Activated CD8-positive, alpha-beta memory T cell treated with anti-CD3 and anti-CD28 coated beads for 24 hours (primary cell): ENCODE results near the gene VAX1.
A peak's percentile ranks its signal among the peaks of the same experiment; 100 is the strongest.
"Not testable (repeated sequence)": the region's sequence is repeated elsewhere in the genome, so short reads cannot be mapped to it uniquely, and the experiment has no call there.

Experiments used
- DNase-seq: peaks from one replicate; pipeline ENCODE4 v3.0.0-alpha.2; 2020

VAX1 gene

GRCh38 chr10:117137911-117138642, at the start of gene VAX1:
Gene VAX1, minus strand, starts transcription at chr10:117138270. Its CDS starts 214 bp downstream, at chr10:117138056.
- DNase-seq: no peak

DNA sequence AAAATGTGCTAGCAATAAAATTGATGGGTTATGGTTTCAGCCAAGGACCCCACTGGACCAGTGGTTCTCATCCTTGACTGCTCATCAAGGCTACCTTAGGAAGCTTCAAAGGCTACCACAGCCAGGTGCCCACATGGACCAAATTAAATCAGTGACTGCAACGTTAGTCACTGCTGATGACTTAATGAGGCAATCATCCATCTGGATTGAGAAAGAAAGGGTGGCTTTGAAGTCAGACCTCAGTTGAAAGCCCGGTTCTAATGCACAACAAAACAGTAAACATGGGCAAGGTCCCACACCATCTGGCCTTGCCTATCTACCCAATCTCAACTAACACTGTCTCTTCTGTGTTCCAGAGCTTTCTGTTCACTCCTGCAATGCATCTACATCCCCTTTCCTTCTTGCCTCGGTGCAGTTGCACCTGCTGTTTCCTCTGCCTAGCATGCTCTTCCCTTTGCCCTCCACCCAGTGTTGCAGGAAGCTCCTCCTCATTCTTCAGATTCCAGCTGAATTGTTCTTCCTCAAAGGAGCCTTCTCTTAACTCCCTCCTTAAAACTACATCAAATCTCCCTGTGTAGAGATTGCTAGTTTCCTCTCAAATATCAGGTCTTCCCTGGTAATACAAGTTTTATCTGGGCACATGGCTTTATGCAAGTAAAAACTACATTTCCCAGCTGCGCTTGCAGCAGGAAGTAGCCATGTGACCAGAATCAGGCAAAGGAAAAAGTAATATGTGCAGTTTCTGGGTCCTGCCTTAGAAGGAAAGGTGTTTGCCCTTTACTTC, 49.0 kb upstream of the VAX1 start:
- DNase-seq: no peak

- DNase-seq: not testable (repeated sequence)
These were observed 47.7 kb upstream of the VAX1 start for GRCh38 chr10:117185817-117186216.

- DNase-seq: no peak
These were observed 46.8 kb upstream of the VAX1 start for GRCh38 chr10:117184821-117185220.

DNA sequence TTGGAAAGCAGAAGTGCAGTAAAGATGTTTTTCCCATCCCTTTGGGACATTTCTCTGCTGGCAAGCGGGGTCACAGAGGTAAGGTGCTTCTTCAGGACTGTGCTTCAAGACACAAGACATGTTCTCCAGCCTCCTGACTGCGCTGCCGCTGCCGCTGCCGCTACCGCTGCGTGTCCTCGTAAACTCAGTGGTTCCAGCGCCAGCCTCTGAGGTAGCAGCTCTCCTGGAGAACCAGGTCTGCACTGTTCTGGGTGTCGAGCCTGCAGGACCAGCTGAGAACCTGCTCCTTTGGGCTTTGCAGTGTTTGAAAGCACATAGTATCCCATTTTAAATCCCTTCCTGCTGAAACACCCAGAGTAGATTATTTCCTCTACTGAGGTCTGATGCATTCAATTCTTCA, 46.2 kb upstream of the VAX1 start:
- no peak for DNase-seq

DNA sequence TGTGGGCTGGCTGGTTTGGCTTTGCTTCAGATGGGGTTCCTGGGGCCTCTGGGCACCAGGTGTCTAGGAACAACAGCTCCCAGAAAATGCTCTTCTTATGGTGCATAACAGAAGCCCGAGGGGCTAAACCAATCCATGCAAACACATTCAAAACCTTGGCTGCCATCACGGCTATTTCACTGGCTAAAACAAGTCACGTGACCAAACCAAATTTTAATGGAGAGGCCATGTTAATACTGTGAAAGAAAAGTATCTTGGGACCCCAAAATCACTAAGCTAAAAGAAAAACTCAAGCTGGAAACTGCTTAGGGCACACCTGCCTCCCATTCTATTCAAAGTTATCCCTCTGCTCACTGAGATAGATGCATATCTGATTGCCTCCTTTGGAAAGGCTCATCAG, 40.1 kb upstream of the VAX1 start:
- no peak for DNase-seq

DNA sequence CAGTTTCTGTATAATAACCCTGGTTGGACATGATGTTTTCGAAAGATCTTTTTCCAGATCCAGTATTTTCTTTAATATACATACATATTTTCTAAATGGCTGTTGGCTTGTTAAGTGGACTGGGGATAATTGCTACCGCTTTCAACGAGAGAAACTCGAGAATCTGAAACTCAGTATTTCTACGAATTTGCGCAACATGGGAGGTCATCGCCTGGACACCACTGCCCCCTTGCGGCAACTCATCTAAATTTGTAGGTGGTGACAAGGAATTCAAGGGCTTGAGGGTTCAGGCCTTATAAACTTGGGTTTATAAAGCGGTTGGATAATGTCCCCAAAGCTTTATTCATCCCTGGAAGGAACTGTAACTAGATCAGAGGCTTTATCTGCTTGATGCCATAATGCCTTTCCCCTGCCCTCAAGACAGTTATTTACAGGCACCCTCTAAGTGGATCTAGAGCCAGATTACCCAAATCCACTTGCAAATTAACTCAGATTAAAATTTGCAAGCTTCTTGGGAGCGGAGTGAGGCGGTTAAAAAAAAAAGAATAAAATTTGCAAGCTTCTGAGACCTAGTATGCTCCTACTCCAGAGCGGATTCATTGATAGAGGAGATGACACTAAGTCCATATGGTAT, 37.9 kb upstream of the VAX1 start:
- peak; percentile 88 for DNase-seq

DNA sequence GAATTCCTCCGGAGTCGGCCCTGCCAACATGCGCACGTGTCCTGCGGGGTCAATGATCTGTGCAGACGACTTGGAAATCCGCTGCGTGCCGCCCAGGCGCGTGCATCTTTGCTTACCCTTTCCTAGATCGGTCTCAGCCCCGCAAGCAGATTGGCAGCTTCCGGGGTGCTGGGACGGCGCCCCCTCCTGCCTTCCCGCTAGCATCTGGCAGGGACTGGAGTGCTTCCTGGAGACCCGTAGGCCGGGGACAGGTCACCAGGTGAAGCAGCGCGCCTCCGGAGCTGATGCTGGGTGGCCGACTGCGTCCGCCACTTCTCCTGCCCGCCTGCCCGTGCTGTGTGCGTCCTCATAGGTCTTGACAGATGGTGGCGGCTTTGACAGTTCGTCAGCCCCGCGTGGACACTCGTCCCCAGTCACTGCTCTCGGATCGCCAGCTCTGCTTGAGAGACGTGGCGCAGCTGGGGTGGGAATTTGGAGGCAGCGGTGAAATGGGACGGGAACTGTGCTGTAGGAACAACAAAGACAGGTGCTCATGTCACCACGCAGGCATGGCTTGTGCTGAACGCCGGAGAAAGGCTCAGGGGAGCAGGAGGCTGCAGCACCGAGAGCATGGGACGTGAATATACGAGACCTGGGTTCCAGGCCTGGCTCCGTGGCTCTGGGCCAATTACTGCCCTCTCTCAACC, 37.3 kb upstream of the VAX1 start:
- no peak for DNase-seq

GRCh38 chr10:117174439-117175214, 36.6 kb upstream of the VAX1 start:
- DNase-seq: peak; percentile 94

DNA sequence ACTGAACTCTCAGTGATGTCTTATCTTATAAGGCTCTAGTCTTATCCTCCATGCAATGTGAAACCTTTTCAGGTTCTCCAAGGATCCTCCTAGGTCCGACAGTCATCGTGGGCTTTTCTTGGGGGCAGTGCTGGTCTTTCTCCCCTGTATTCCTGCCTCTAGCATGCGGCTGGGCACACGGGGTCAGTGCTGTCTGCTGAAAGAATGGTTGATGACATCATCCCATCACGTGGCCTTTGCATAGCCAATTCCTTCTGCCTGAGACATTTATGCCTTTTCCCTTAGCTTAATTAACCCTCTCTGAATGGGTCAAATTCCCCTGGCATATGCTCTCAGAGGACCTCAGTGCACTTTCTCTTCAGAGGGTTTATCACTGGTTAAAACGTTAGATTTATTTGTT, 32.2 kb upstream of the VAX1 start:
- DNase-seq: no peak

DNA sequence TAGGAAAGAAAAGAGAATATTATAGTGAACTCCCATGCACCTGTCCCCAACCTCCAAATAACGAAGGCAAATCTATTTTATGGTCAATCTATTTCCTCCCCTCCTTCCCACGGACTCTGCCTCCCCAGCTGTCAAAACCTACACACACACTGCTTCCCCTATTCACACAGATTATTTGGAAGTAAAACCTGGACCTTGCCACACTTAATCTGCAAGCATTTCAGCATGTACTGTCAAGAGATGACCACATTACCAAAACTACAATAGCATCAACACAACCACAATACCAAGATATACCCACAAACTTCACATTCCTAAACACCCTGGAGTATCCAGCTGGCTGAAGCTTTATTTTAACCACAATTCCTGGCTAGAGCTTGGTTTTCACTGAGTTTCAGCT, 31.4 kb upstream of the VAX1 start:
- no peak for DNase-seq

DNA sequence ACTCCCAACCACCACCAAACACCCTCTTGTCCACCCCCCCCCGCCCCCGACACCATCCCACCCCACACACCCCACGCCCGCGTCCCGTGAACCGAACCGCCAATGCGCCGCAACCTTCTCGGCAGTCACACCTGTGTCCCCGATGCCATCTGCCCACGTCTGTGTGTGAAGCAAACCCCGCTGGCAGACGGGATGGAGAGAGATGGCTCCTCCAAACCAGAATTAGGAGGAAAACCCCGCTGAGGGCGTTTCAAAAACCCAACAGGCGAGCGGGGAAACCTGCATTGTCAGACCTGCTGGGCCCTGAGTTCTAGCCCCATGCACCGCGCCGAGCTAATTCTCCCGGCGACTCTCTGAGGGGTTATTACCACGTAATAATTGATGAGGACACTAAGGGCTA, 30.7 kb upstream of the VAX1 start:
- DNase-seq: no peak

- peak; percentile 87 for DNase-seq
These were observed 30.0 kb upstream of the VAX1 start for GRCh38 chr10:117167789-117168674.

DNA sequence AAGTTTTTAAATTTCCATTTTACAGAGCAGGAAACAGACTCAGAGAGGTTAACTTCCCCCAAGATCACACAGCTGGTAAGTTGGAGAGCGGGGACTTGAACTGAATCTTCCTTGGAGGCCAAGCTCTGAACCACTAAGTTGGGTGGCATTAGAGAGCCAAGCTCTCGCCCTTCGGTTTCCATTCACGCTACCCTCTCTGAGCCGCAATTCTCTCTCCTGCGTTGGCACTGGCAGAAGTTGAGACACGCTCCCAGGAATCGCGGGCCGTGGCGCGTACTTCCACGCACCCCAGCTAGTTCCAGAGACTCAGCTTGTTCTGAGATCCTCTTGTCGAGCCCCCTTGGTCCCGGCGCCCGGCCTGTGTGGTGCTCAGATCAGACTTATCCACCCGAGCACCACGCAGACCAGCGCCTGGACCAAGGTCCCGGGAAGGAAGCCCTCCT, 29.3 kb upstream of the VAX1 start:
- DNase-seq: peak; percentile 56

DNA sequence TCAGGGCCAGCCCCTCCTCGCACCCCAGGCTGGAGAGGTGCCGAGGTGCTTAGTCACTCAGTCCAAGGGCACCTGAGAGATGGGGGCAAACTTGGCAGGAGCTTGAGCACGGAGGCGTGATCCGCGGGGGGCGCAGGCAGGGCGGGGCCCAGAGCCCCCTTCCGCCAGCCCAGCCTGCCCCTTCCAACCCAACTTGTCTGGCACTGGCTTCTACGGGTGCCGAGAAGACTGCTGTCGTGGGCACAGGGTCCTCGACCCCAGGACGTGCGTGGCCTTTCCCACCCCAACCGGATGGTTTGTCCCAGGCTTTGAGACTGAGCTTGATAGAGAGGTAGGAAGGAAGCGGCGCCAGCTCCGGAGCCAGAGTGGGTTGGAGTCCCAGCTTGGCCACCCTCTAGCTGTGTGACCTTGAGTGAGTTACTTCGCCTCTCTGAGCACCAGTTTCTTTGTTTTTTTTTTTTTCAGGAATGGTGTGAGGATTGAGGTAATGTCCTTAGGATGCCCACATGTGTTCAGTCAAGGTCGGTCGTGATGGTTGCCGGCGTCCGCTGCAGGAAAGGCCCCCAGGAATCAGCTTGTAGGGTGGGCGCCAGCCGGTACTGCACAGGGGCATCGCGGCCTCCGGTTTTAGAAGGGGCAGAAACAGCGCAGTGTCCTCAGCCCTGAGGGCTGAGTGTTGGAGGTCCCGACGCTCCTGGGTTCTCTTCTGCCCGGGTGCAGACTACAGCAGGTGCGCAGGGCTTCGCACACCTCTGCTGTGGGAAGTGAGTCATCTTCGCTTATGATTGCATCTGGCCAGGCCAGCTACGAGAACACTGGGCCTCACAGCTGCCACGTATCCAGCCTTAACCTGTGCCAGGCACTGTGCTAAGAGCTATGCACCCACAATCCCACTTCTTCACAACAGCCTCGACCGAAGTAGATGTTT, 28.6 kb upstream of the VAX1 start:
- DNase-seq: no peak

GRCh38 chr10:117165538-117166417, 27.7 kb upstream of the VAX1 start:
- DNase-seq: peak; percentile 66

DNA sequence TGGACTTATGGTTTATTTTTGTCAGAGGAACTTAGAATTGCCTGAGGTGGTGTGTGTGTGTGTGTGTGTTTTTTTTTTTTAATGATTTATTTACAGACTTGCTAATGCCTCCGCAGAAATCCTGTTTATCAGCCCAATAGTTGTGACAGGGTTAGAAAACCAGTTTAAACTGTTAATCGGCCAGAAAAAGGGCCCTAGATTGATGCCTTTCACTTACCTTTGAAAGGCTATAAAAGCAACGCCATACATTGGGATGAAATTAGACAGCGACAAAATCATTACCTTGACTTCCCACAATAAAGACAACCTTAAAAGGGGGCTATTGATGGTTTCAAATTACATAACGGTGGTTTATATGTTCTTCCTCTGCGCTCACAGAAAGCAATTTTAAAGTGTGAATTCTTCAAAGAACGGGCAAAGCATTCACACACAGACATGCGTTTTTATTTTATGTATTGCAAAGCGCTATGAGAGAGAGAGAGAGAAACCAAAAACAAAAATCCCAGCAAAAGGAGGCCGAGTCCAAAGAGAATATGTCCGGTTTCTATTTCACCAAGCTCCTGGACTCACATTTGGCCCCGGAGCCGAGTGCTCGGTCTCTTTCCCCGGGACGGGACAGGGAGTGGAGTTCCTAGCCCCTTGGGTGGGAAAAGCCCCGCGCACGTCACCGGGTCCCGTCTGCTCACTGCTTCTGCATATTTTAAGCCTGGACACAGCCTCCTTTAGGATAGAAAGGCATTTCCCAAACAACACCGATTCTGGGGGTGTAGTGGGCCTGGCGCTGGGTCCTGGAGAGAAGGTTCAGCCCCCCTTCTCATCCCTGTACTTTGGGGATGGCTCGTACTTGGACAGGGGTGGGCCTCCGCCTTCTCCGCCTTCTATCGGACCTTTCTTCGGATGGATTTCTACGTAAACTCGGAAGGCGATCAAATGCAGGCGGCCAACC, 26.8 kb upstream of the VAX1 start:
- DNase-seq: no peak
